ENCODE data around the gene ARFGAP1. TPM values are rescaled to one million over a fixed set of nuclear protein-coding genes. Genes with fewer than 3 reads are reported as not detected.

The ARFGAP1 gene
- total RNA-seq, 1 experiment from 2014 or later = 207 TPM

DNA sequence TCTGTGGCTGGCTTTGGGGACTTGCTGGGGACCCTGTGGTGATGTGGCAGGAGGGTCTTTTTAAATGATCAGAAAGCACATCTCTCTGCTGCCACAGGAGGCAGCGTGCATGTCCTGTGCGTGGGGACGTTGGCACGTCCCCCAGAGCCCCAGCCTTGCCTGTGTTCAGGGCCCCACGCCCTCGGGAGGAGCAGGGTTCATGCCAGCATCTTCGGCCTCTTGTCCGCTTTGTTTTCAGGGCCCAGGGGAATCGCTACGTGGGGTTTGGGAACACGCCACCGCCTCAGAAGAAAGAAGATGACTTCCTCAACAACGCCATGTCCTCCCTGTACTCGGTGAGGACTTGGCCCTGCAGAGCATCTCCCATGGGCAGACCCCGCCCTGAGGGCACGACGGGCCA is 6.0 kb downstream of the ARFGAP1 start (continued):
- TF ChIP-seq, protein P1, sequence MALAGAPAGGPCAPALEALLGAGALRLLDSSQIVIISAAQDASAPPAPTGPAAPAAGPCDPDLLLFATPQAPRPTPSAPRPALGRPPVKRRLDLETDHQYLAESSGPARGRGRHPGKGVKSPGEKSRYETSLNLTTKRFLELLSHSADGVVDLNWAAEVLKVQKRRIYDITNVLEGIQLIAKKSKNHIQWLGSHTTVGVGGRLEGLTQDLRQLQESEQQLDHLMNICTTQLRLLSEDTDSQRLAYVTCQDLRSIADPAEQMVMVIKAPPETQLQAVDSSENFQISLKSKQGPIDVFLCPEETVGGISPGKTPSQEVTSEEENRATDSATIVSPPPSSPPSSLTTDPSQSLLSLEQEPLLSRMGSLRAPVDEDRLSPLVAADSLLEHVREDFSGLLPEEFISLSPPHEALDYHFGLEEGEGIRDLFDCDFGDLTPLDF (CRISPR knock-in tag; IDR thresholded peaks at IDR 0.05) = no peak
- TF ChIP-seq MXD4 (CRISPR knock-in tag; IDR thresholded peaks at IDR 0.05; ENCODE audit: borderline replicate concordance) = no peak
- no peak for TF ChIP-seq ATF1 (CRISPR knock-in tag; IDR thresholded peaks at IDR 0.05)

DNA sequence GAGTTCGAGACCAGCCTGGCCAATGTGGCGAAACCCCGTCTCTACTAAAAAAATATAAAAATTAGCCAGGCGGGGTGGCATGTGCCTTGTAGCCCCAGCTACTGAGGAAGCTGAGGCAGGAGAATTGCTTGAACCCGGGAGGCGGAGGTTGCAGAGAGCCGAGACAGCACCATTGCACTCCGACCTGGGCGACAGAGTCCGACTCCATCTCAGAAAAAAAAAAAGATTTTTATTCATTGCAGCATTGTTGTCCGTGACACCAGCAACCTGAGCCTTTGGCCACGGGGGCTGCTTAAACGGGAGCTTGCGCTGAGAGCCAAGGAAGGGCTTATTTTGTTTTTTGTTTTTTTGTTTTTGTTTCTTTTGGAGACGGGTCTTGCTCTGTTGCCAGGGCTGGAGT is 7.3 kb downstream of the ARFGAP1 start:
- H3K36me3 Mint-ChIP-seq = peaks cover 27% of the 10 kb centered on the region

DNA sequence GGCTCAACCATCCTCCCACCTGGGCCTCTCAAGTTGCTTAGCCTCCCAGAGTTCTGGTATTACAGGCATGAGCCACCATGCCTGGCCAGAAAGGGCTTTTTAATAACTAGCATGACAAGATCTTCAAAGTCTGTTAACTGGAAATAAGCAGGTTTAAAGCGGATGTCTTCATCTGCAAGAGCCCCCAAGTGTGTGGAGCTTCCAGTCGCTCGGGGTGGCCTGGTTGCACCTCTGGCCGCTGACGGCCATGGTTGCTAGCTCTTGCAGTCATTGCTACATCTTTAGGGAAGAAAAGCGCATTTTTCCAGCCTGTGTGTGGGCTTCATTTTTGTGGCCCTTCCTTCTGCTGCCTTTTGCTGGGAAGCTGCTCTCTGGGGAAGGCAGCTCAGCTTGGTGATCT is 7.8 kb downstream of the ARFGAP1 start:
- CTCF ChIA-PET = interaction anchor here (0.7 to 4.7 kb wide), 14 partner anchors 9 to 101 kb away, joined by 3 to 66 read pairs (median 4); partner anchors contain the start of gene BIRC7
- H3K27me3 Mint-ChIP-seq (ENCODE audit: low read depth) = no peaks in the 10 kb centered on the region
- peaks cover 27% of the 10 kb centered on the region for H3K36me3 Mint-ChIP-seq
- DNase-seq (ENCODE audit: low spot score) (no peak), ATAC-seq (no peak)
- no peak overlapping the region for H3K4me3 Mint-ChIP-seq
- H3K4me1 Mint-ChIP-seq = no peaks in the 10 kb centered on the region
- peak overlapping the region; percentile 39; the same call in 1 of the 2 replicates for H3K27ac Mint-ChIP-seq
- H3K9me3 Mint-ChIP-seq = no peaks in the 10 kb centered on the region
- POLR2A ChIA-PET = no interaction called here
- TF ChIP-seq, protein P2, sequence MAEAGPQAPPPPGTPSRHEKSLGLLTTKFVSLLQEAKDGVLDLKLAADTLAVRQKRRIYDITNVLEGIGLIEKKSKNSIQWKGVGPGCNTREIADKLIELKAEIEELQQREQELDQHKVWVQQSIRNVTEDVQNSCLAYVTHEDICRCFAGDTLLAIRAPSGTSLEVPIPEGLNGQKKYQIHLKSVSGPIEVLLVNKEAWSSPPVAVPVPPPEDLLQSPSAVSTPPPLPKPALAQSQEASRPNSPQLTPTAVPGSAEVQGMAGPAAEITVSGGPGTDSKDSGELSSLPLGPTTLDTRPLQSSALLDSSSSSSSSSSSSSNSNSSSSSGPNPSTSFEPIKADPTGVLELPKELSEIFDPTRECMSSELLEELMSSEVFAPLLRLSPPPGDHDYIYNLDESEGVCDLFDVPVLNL (CRISPR knock-in tag; IDR thresholded peaks at IDR 0.05; ENCODE audit: borderline replicate concordance, low read depth) = no peak
- TF ChIP-seq, protein P3, sequence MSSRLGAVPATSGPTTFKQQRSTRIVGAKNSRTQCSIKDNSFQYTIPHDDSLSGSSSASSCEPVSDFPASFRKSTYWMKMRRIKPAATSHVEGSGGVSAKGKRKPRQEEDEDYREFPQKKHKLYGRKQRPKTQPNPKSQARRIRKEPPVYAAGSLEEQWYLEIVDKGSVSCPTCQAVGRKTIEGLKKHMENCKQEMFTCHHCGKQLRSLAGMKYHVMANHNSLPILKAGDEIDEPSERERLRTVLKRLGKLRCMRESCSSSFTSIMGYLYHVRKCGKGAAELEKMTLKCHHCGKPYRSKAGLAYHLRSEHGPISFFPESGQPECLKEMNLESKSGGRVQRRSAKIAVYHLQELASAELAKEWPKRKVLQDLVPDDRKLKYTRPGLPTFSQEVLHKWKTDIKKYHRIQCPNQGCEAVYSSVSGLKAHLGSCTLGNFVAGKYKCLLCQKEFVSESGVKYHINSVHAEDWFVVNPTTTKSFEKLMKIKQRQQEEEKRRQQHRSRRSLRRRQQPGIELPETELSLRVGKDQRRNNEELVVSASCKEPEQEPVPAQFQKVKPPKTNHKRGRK (CRISPR knock-in tag; IDR thresholded peaks at IDR 0.05; ENCODE audit: borderline replicate concordance) = no peak
- no peak for TF ChIP-seq CBFB (CRISPR knock-in tag; IDR thresholded peaks at IDR 0.05; ENCODE audit: low read depth)
- no peak for TF ChIP-seq NR2C2 (CRISPR knock-in tag; IDR thresholded peaks at IDR 0.05)
- TF ChIP-seq ZNF317 (CRISPR knock-in tag; IDR thresholded peaks at IDR 0.05; ENCODE audit: borderline replicate concordance, low read depth) = no peak
- TF ChIP-seq SMAD3 (CRISPR knock-in tag; IDR thresholded peaks at IDR 0.05; ENCODE audit: borderline replicate concordance) = no peak
- TF ChIP-seq, protein P4, sequence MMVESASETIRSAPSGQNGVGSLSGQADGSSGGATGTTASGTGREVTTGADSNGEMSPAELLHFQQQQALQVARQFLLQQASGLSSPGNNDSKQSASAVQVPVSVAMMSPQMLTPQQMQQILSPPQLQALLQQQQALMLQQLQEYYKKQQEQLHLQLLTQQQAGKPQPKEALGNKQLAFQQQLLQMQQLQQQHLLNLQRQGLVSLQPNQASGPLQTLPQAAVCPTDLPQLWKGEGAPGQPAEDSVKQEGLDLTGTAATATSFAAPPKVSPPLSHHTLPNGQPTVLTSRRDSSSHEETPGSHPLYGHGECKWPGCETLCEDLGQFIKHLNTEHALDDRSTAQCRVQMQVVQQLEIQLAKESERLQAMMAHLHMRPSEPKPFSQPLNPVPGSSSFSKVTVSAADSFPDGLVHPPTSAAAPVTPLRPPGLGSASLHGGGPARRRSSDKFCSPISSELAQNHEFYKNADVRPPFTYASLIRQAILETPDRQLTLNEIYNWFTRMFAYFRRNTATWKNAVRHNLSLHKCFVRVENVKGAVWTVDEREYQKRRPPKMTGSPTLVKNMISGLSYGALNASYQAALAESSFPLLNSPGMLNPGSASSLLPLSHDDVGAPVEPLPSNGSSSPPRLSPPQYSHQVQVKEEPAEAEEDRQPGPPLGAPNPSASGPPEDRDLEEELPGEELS (CRISPR knock-in tag; IDR thresholded peaks at IDR 0.05) = no peak

More for the DNA sequence above, 7.3 kb downstream of the ARFGAP1 start:
- TF ChIP-seq ZNF416 (CRISPR knock-in tag; IDR thresholded peaks at IDR 0.05) (no peak), ATF1 (CRISPR knock-in tag; IDR thresholded peaks at IDR 0.05) (no peak), HMGA2 (CRISPR knock-in tag; IDR thresholded peaks at IDR 0.05) (no peak), ZNF138 (CRISPR knock-in tag; conservative IDR thresholded peaks at IDR 0.05) (no peak), NR1H2 (CRISPR knock-in tag; IDR thresholded peaks at IDR 0.05) (no peak), ZBTB21 (CRISPR knock-in tag; IDR thresholded peaks at IDR 0.05; ENCODE audit: borderline replicate concordance) (no peak), TEAD4 (CRISPR knock-in tag; IDR thresholded peaks at IDR 0.05) (no peak), ZNF232 (CRISPR knock-in tag; IDR thresholded peaks at IDR 0.05) (no peak), KAT7 (CRISPR knock-in tag; IDR thresholded peaks at IDR 0.05; ENCODE audit: borderline replicate concordance) (no peak)
- TF ChIP-seq, protein P5, sequence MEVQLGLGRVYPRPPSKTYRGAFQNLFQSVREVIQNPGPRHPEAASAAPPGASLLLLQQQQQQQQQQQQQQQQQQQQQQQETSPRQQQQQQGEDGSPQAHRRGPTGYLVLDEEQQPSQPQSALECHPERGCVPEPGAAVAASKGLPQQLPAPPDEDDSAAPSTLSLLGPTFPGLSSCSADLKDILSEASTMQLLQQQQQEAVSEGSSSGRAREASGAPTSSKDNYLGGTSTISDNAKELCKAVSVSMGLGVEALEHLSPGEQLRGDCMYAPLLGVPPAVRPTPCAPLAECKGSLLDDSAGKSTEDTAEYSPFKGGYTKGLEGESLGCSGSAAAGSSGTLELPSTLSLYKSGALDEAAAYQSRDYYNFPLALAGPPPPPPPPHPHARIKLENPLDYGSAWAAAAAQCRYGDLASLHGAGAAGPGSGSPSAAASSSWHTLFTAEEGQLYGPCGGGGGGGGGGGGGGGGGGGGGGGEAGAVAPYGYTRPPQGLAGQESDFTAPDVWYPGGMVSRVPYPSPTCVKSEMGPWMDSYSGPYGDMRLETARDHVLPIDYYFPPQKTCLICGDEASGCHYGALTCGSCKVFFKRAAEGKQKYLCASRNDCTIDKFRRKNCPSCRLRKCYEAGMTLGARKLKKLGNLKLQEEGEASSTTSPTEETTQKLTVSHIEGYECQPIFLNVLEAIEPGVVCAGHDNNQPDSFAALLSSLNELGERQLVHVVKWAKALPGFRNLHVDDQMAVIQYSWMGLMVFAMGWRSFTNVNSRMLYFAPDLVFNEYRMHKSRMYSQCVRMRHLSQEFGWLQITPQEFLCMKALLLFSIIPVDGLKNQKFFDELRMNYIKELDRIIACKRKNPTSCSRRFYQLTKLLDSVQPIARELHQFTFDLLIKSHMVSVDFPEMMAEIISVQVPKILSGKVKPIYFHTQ (CRISPR knock-in tag; IDR thresholded peaks at IDR 0.05) = no peak
- TF ChIP-seq, protein P4 (CRISPR knock-in tag; IDR thresholded peaks at IDR 0.05) = no peak
- TF ChIP-seq, protein P3 (CRISPR knock-in tag; IDR thresholded peaks at IDR 0.05; ENCODE audit: borderline replicate concordance) = no peak
- no peaks in the 10 kb centered on the region for H3K27me3 Mint-ChIP-seq (ENCODE audit: low read depth)
- ChIA-PET POLR2A (no interaction called here), CTCF (interaction anchor here (0.7 to 4.7 kb wide), 9 partner anchors 9 to 102 kb away, joined by 3 to 66 read pairs (median 4); partner anchors contain the start of gene BIRC7)
- H3K27ac Mint-ChIP-seq = no peak overlapping the region
- DNase-seq (ENCODE audit: low spot score) (no peak), ATAC-seq (no peak)
- no peaks in the 10 kb centered on the region for H3K9me3 Mint-ChIP-seq
- no peaks in the 10 kb centered on the region; the same call in 1 of the 2 replicates for H3K4me1 Mint-ChIP-seq
- H3K4me3 Mint-ChIP-seq = no peak overlapping the region
